Activated CD4-positive, alpha-beta T cell treated with anti-CD3 and anti-CD28 coated beads, Interleukin-2, amount 50 U/mL, for 16 hours (primary cell): ENCODE results near the gene PTPMT1.
A peak's percentile ranks its signal among the peaks of the same experiment; 100 is the strongest.

Source experiments
- DNase-seq: peaks from one replicate; pipeline ENCODE4 v3.0.0-alpha.2; 2020

Gene PTPMT1

GRCh38 chr11:47616726-47617416, 51.5 kb downstream of the PTPMT1 start:
- DNase-seq, result peak; percentile 28

GRCh38 chr11:47617417-47617809, 52.0 kb downstream of the PTPMT1 start:
- DNase-seq, result peak; percentile 29

GRCh38 chr11:47620836-47621378, 55.5 kb downstream of the PTPMT1 start:
- DNase-seq, result no peak
